ENCODE data around the gene ENGASE. TPM values are rescaled to one million over a fixed set of nuclear protein-coding genes. Genes with fewer than 3 reads are reported as not detected.

Gene ENGASE
- total and polyA plus RNA-seq, 7 donors, result 7.5 to 80.8 (median 26.7) TPM

- Histone ChIP-seq H3K36me3 (ENCODE audit: insufficient read depth in 1 of 2, low read depth in 1 of 2) (no peaks in the 10 kb centered on the region), H3K9me3 (no peaks in the 10 kb centered on the region), H3K4me1 (peaks cover 11% of the 10 kb centered on the region), H3K27ac (no peak overlapping the region), H3K27me3 (ENCODE audit: insufficient read depth in 3 of 3, low read length in 2 of 3) (peaks cover 0 to 12% (median 0%) of the 10 kb centered on the region in 3 donors), H3K4me3 (no peak overlapping the region)
- ATAC-seq (no peak), DNase-seq (no peak)
- intact Hi-C loops (cut with DNase I), result no loop called here
- no peak for TF ChIP-seq CTCF (IDR thresholded peaks at IDR 0.05)
- 88 to 97% (median 95%) methylated on average over 6 of the region's 6 CpGs for WGBS, 3 donors
Measured at GRCh38 chr17:79035686-79036085, 38.9 kb upstream of the ENGASE start.

- intact Hi-C loops (cut with DNase I), result no loop called here
- H3K9me3 ChIP-seq, result no peaks in the 10 kb centered on the region
- DNase-seq, result no peak
- no peak for TF ChIP-seq CTCF (IDR thresholded peaks at IDR 0.05)
- H3K36me3 ChIP-seq (ENCODE audit: insufficient read depth in 1 of 2, low read depth in 1 of 2), result no peaks in the 10 kb centered on the region
- H3K4me1 ChIP-seq, result peaks cover 11% of the 10 kb centered on the region
- H3K4me3 ChIP-seq, result no peak overlapping the region
- WGBS, 3 donors, result 94 to 96% (median 95%) methylated on average over 6 of the region's 6 CpGs
- H3K27me3 ChIP-seq (ENCODE audit: insufficient read depth in 3 of 3, low read length in 2 of 3), result peaks cover 0 to 9% (median 0%) of the 10 kb centered on the region in 3 donors
- ATAC-seq, result no peak
- H3K27ac ChIP-seq, result peak overlapping the region; percentile 30
Measured at GRCh38 chr17:79036181-79036580, 38.4 kb upstream of the ENGASE start.

- intact Hi-C loops (cut with DNase I), result no loop called here
- peak overlapping the region; percentile 30 for H3K27ac ChIP-seq
- peak; percentile 57 to 80 (median 76) for ATAC-seq
- DNase-seq, result no peak
- H3K9me3 ChIP-seq, result no peaks in the 10 kb centered on the region
- peaks cover 11% of the 10 kb centered on the region for H3K4me1 ChIP-seq
- H3K36me3 ChIP-seq (ENCODE audit: insufficient read depth in 1 of 2, low read depth in 1 of 2), result no peaks in the 10 kb centered on the region
- H3K4me3 ChIP-seq, result no peak overlapping the region
- TF ChIP-seq CTCF (IDR thresholded peaks at IDR 0.05), result no peak
- H3K27me3 ChIP-seq (ENCODE audit: insufficient read depth in 3 of 3, low read length in 2 of 3), result peaks cover 0 to 9% (median 0%) of the 10 kb centered on the region in 3 donors
- WGBS, 3 donors, result 62 to 68% (median 66%) methylated on average over 3 of the region's 3 CpGs
Measured at GRCh38 chr17:79036596-79036995, 38.0 kb upstream of the ENGASE start.

- Histone ChIP-seq H3K4me1 (peaks cover 9% of the 10 kb centered on the region), H3K4me3 (no peak overlapping the region), H3K9me3 (no peaks in the 10 kb centered on the region), H3K27ac (no peak overlapping the region), H3K27me3 (ENCODE audit: insufficient read depth in 3 of 3, low read length in 2 of 3) (no peaks in the 10 kb centered on the region), H3K36me3 (ENCODE audit: insufficient read depth in 1 of 2, low read depth in 1 of 2) (no peaks in the 10 kb centered on the region)
- ATAC-seq (peak; percentile 24 to 68 (median 54)), DNase-seq (peak; percentile 75 to 81)
- WGBS, 3 donors, result 50 to 77% (median 56%) methylated on average over 8 of the region's 8 CpGs
- intact Hi-C loops (cut with DNase I), result no loop called here
- TF ChIP-seq CTCF (IDR thresholded peaks at IDR 0.05), result no peak
Measured at GRCh38 chr17:79038545-79039135, 36.0 kb upstream of the ENGASE start.

GRCh38 chr17:79039171-79039570, 35.5 kb upstream of the ENGASE start:
- H3K27ac ChIP-seq, result no peak overlapping the region
- H3K36me3 ChIP-seq (ENCODE audit: insufficient read depth in 1 of 2, low read depth in 1 of 2), result no peaks in the 10 kb centered on the region
- peaks cover 4% of the 10 kb centered on the region for H3K4me1 ChIP-seq
- no peaks in the 10 kb centered on the region for H3K9me3 ChIP-seq
- no peak for TF ChIP-seq CTCF (IDR thresholded peaks at IDR 0.05)
- no peak overlapping the region for H3K4me3 ChIP-seq
- no peak for DNase-seq
- H3K27me3 ChIP-seq (ENCODE audit: insufficient read depth in 3 of 3, low read length in 2 of 3), result no peaks in the 10 kb centered on the region
- intact Hi-C loops (cut with DNase I), result no loop called here
- 93 to 94% (median 94%) methylated on average over 8 of the region's 8 CpGs for WGBS, 3 donors
- no peak for ATAC-seq

Data from psoas muscle (tissue), 8 donors.